Embryonic facial prominence (tissue), 1 donor: ENCODE measurements around the gene DHRSX.
"Not testable (repeated sequence)": the region's sequence is repeated elsewhere in the genome, so short reads cannot be mapped to it uniquely, and the experiment has no call there.

Source experiments
- DNase-seq: peaks from one replicate; pipeline ENCODE4 v3.0.0-alpha.2; 2016; ENCODE audit errors: extremely low spot score

Gene DHRSX

GRCh38 chrX:2500803-2501558, at the start of gene DHRSX, which contains the start of gene ZBED1:
DHRSX (minus strand) TSS chrX:2500976; CDS start chrX:2500925, 51 bp downstream.
ZBED1 (minus strand) TSS chrX:2500976; CDS start chrX:2490719, 10,257 bp downstream.
- no peak for DNase-seq

- DNase-seq = no peak
Observed at GRCh38 chrX:2549876-2550275, 49.1 kb upstream of the DHRSX start.

- DNase-seq = no peak
Observed at GRCh38 chrX:2548711-2549423, 48.1 kb upstream of the DHRSX start.

- no peak for DNase-seq
Observed at GRCh38 chrX:2547736-2548135, 47.0 kb upstream of the DHRSX start.

- DNase-seq = no peak
Observed at GRCh38 chrX:2546496-2546895, 45.7 kb upstream of the DHRSX start.

- no peak for DNase-seq
Observed at GRCh38 chrX:2545144-2545543, 44.4 kb upstream of the DHRSX start.

GRCh38 chrX:2542826-2543521, 42.2 kb upstream of the DHRSX start:
- no peak for DNase-seq

- DNase-seq = no peak
Observed at GRCh38 chrX:2541603-2542002, 40.8 kb upstream of the DHRSX start.

- no peak for DNase-seq
Observed at GRCh38 chrX:2540426-2540947, 39.7 kb upstream of the DHRSX start.

GRCh38 chrX:2539586-2539985, 38.8 kb upstream of the DHRSX start:
- no peak for DNase-seq

- DNase-seq = peak; percentile 36
Observed at GRCh38 chrX:2538031-2538757, 37.4 kb upstream of the DHRSX start.

- DNase-seq = no peak
Observed at GRCh38 chrX:2536974-2537373, 36.2 kb upstream of the DHRSX start.

GRCh38 chrX:2536141-2536540, 35.4 kb upstream of the DHRSX start:
- DNase-seq = no peak

GRCh38 chrX:2534261-2535021, 33.7 kb upstream of the DHRSX start:
- DNase-seq = not testable (repeated sequence)

GRCh38 chrX:2533424-2533823, 32.6 kb upstream of the DHRSX start:
- DNase-seq = no peak

- no peak for DNase-seq
Observed at GRCh38 chrX:2526390-2526789, 25.6 kb upstream of the DHRSX start.

- DNase-seq = no peak
Observed at GRCh38 chrX:2523911-2524310, 23.1 kb upstream of the DHRSX start.

- no peak for DNase-seq
Observed at GRCh38 chrX:2521927-2522386, 21.2 kb upstream of the DHRSX start.

GRCh38 chrX:2521092-2521926, 20.5 kb upstream of the DHRSX start:
- no peak for DNase-seq

- DNase-seq = no peak
Observed at GRCh38 chrX:2520539-2520938, 19.8 kb upstream of the DHRSX start.
